MM.1S (cell line): ENCODE data around the gene DNAI2.

Source experiments
- EZH2 ChIP-seq: fragments of 300-600 bp; sonication (generic); optimal IDR thresholded peaks from 2 replicates; pipeline ENCODE3; 2017; ENCODE audit warnings: low read depth, mild to moderate bottlenecking, antibody characterized with exemption, low read length, mixed read lengths
- EZH2phosphoT487 ChIP-seq: fragments of 300-600 bp; sonication (generic); IDR thresholded peaks from 2 replicates; pipeline ENCODE4 v1.6.1; 2018; ENCODE audit warnings: antibody characterized with exemption, low read length
- TF ChIP-seq, protein P1 (sequence below): fragments of 300-600 bp; sonication (generic); IDR thresholded peaks from 2 replicates; pipeline ENCODE4 v1.5.1; 2016; ENCODE audit warnings: antibody characterized with exemption, low read length, mixed read lengths

- TF ChIP-seq, protein P1, sequence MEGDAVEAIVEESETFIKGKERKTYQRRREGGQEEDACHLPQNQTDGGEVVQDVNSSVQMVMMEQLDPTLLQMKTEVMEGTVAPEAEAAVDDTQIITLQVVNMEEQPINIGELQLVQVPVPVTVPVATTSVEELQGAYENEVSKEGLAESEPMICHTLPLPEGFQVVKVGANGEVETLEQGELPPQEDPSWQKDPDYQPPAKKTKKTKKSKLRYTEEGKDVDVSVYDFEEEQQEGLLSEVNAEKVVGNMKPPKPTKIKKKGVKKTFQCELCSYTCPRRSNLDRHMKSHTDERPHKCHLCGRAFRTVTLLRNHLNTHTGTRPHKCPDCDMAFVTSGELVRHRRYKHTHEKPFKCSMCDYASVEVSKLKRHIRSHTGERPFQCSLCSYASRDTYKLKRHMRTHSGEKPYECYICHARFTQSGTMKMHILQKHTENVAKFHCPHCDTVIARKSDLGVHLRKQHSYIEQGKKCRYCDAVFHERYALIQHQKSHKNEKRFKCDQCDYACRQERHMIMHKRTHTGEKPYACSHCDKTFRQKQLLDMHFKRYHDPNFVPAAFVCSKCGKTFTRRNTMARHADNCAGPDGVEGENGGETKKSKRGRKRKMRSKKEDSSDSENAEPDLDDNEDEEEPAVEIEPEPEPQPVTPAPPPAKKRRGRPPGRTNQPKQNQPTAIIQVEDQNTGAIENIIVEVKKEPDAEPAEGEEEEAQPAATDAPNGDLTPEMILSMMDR = no peak
- TF ChIP-seq EZH2 (no peak), EZH2phosphoT487 (no peak)
Observed at GRCh38 chr17:74270333-74270732, 3.7 kb upstream of the DNAI2 start.
